ENCODE data around the gene SLC44A3.

SLC44A3 gene

GRCh38 chr1:94807742-94808491 is 12.2 kb upstream of the SLC44A3 start:
- TF ChIP-seq GATA3 (IDR thresholded peaks at IDR 0.05; ENCODE audit: low read depth, low read length) = no peak
- no peak for TF ChIP-seq GATA2 (IDR thresholded peaks at IDR 0.05; ENCODE audit: low read depth, low read length)

- TF ChIP-seq GATA3 (IDR thresholded peaks at IDR 0.05; ENCODE audit: low read depth, low read length) = no peak
- no peak for TF ChIP-seq GATA2 (IDR thresholded peaks at IDR 0.05; ENCODE audit: low read depth, low read length)
Observed at GRCh38 chr1:94808669-94809068, 11.5 kb upstream of the SLC44A3 start.

- no peak for TF ChIP-seq GATA2 (IDR thresholded peaks at IDR 0.05; ENCODE audit: low read depth, low read length)
- TF ChIP-seq GATA3 (IDR thresholded peaks at IDR 0.05; ENCODE audit: low read depth, low read length) = no peak
Observed at GRCh38 chr1:94812985-94813384, 7.2 kb upstream of the SLC44A3 start.

GRCh38 chr1:94816030-94816429 is 4.1 kb upstream of the SLC44A3 start:
- TF ChIP-seq GATA2 (IDR thresholded peaks at IDR 0.05; ENCODE audit: low read depth, low read length) (no peak), GATA3 (IDR thresholded peaks at IDR 0.05; ENCODE audit: low read depth, low read length) (no peak)

GRCh38 chr1:94817712-94818111 is 2.4 kb upstream of the SLC44A3 start:
- TF ChIP-seq GATA3 (IDR thresholded peaks at IDR 0.05; ENCODE audit: low read depth, low read length) (no peak), GATA2 (IDR thresholded peaks at IDR 0.05; ENCODE audit: low read depth, low read length) (no peak)

- TF ChIP-seq GATA3 (IDR thresholded peaks at IDR 0.05; ENCODE audit: low read depth, low read length) = no peak
- no peak for TF ChIP-seq GATA2 (IDR thresholded peaks at IDR 0.05; ENCODE audit: low read depth, low read length)
Observed at GRCh38 chr1:94819238-94819944, 766 bp upstream of the SLC44A3 start.

DNA sequence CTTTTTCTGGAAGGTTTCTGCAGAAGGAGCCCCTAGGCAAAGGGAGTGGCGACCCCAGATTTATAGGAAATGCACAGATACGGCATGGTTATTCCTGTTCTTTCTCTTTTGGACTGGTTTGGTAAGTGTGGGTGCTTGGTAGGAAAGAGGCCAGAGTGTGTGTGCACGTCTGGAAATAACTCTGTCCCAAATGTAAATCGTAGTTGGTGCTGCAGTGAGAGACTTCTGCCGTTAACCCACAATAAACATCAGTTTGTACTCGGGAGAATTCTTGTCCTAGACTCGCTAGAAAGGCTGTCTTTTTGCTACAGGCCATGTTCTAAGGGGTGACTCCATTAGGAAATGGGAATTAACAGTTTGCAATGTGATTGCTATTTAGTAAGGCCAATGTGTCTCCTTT is 779 bp downstream of the SLC44A3 start:
- TF ChIP-seq GATA3 (IDR thresholded peaks at IDR 0.05; ENCODE audit: low read depth, low read length) (no peak), GATA2 (IDR thresholded peaks at IDR 0.05; ENCODE audit: low read depth, low read length) (no peak)

GRCh38 chr1:94821636-94822305 is 1.6 kb downstream of the SLC44A3 start:
- TF ChIP-seq GATA3 (IDR thresholded peaks at IDR 0.05; ENCODE audit: low read depth, low read length) (no peak), GATA2 (IDR thresholded peaks at IDR 0.05; ENCODE audit: low read depth, low read length) (no peak)

GRCh38 chr1:94823116-94823515 is 3.0 kb downstream of the SLC44A3 start:
- TF ChIP-seq GATA2 (IDR thresholded peaks at IDR 0.05; ENCODE audit: low read depth, low read length) = no peak
- no peak for TF ChIP-seq GATA3 (IDR thresholded peaks at IDR 0.05; ENCODE audit: low read depth, low read length)

DNA sequence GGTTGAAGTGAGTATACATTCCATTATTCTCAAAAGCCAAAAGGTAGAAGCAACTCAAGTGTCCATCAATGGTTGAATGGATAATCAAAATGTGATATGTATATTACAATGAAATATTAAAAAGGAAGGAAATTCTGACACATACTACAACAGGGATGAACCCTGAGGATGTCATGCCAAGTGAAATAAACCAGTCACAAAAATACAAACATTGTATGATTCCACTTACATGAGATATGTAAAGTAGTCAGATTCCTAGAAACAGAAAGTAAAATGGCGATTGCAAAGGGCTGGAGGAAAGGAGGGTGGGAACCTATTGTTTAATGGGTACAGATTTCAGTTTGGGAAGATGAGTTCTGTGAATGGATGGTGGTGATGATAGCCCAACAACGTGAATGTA is 5.8 kb downstream of the SLC44A3 start:
- TF ChIP-seq GATA2 (IDR thresholded peaks at IDR 0.05; ENCODE audit: low read depth, low read length) (no peak), GATA3 (IDR thresholded peaks at IDR 0.05; ENCODE audit: low read depth, low read length) (no peak)

- TF ChIP-seq GATA3 (IDR thresholded peaks at IDR 0.05; ENCODE audit: low read depth, low read length) (no peak), GATA2 (IDR thresholded peaks at IDR 0.05; ENCODE audit: low read depth, low read length) (no peak)
Observed at GRCh38 chr1:94827434-94827833, 7.3 kb downstream of the SLC44A3 start.

- TF ChIP-seq GATA2 (IDR thresholded peaks at IDR 0.05; ENCODE audit: low read depth, low read length) (no peak), GATA3 (IDR thresholded peaks at IDR 0.05; ENCODE audit: low read depth, low read length) (no peak)
Observed at GRCh38 chr1:94828251-94828650, 8.1 kb downstream of the SLC44A3 start.

- TF ChIP-seq GATA3 (IDR thresholded peaks at IDR 0.05; ENCODE audit: low read depth, low read length) (no peak), GATA2 (IDR thresholded peaks at IDR 0.05; ENCODE audit: low read depth, low read length) (no peak)
Observed at GRCh38 chr1:94831641-94832040, 11.5 kb downstream of the SLC44A3 start.

DNA sequence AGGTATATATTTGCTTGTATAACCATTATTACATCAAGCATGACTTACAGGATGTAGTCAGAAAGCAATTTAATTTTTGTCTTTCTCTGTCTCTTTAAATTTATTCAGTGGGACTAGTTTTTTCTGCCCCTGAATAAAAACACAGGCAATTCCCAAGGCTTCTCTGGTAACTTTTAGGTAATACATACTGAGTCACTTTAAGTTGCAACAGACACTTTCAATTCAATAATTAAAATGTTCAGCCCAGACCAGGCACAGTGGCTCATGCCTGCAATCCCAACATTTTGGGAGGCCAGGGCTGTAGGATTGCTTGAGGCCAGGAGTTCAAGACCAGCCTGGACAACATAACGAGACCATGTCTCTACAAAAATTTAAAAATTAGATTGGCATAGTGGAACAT is 12.3 kb downstream of the SLC44A3 start:
- TF ChIP-seq GATA3 (IDR thresholded peaks at IDR 0.05; ENCODE audit: low read depth, low read length) (no peak), GATA2 (IDR thresholded peaks at IDR 0.05; ENCODE audit: low read depth, low read length) (no peak)
